GM21723 (cell line): ENCODE measurements around the gene S100Z.
"Not testable (repeated sequence)": the region's sequence is repeated elsewhere in the genome, so short reads cannot be mapped to it uniquely, and the experiment has no call there.

Experiments used
- ATAC-seq: cut with Tn5 transposase; IDR thresholded peaks from one replicate; pipeline ENCODE4 v1.9.1; 2021; ENCODE audit warnings: mild to moderate bottlenecking, moderate library complexity; ENCODE audit not compliant: unreplicated experiment

S100Z gene

DNA sequence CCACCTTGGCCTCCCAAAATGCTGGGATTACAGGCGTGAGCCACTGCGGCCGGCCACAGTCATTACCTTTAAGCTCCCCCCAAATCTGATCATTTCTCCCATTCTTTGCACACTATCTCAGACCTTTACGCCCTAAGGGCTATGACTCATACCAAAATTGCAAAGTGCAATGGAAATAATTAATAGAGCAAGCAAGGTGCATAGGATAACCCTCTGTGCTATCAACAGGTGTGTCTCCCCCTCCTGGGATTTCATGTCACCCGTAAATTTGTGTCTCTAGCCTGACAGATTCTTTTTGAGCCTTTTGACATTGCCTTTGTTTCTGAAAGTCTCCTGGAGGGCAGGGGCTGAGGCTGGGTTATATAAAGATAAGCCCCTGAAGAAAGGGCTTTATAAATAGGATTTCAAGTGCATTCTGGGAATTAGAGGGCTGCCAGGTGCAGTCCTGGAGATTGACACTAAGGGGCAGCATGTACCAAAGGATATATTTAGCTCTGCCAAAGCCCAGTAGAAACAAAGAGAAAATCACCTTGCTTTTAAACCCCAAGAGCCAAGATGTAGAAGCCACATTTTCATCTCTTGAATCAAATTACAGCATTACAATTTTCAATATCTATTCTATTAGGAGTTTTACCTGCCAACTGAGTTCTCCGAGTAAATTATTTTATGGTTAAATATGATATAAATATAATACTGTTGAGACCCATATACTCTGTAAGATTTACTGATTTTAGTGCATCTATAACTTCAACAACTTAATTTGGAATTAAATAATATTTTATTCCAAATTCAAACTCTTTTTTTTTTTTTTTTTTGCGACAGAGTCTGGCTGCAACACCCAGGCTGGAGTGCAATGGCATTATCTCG, 18.2 kb downstream of the S100Z start:
- peak; percentile 67 for ATAC-seq

DNA sequence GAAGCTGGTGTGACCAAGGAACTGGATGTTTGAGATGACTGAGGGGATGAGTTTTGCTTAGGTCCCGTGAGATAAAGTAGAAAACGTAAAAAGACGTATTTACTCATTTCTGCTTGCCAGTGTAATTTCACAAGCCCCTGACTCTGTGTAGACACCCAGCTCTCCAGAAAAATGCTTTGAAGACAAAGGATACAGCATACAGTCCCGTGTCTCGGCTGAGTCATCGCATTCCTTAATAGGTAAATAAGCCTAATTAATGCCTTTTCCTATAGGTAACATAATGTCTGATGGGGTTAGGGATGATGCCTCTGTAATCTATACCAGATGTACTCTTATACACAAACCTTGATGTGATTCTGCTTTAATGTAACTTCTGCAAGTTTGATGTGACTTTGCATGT, 20.2 kb downstream of the S100Z start:
- ATAC-seq = no peak

DNA sequence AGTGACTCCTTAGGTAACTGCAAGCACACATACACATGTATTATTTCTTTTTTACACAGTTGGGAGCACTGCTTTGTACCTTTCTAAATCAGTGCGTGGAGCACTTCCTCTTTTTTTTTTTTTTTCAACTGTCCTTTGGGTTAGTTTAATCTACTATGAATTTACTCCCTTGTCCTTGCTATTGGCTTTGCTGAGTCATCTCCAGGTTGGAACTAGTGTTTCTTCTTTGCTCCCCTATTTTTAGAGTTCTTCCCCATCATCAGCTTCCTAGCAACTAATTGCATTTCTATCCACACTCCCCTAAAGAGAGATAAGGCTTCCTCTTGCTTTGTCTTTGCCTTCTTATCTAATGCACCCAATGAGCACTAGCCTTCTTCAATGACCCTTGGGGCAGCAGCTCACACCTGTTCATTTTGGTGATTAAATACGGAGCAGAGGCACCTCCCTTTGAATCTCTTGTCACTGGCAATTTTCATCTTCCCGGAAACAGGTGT, 24.3 kb downstream of the S100Z start:
- peak; percentile 72 for ATAC-seq

DNA sequence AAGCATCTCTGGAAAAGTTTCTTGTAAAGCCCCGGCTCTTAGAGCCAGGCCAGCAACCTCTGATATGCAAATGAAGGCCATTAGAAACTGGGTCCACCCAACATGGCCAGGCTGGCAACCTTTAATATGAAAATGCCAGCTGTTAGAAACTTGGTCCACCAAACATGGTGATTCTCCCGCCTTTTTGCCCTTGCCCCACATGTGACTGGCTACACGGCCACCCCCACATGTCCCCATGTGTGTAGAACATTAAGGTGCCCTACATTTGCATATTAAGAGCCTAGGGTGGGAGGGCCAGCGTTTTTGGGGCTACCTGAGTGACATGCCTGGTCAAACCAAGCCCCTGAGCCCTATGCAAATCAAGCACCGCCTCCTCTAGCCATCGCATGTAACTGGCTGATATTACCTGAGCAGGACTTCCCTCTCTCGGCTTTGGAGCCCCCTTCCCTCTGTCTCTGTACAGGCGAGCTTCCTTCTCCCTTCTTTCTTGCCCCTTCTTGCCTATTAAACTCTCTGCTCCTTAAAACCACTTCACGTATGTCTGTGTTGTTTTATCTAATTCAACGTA, 39.0 kb downstream of the S100Z start:
- ATAC-seq = no peak

DNA sequence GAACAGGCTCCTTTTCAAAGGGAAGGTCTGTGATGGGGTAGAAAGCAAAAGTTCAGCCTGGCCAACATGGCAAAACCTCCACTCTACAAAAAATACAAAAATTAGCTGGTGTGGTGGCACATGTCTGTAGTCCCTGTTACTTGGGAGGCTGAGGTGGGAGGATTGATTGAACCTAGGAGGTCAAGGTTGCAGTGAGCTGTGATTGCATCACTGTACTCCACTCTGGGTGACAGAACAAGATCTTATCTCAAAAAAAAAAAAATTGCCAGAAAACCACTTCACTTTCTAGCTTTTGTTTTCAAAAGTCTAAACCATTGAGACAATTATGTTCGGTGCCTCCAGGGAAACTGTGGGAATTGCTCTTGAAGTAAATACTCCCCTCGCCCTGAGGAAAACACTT, 43.5 kb downstream of the S100Z start:
- ATAC-seq = no peak

DNA sequence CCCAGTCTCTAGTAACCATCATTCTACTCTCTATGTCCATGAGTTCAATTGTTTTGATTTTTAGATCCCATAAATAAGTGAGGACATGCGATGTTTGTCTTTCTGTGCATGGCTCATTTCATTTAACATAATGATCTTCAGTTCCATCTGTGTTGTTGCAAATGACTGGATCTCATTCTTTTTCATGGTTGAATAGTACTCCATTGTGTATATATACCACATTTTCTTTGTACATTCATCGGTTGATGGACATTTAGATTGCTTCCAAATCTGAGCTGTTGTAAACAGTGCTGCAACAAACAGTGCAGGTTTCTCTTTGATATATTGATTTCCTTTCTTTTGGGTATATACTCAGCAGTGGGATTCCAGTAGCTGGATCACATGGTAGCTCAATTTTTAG, 46.4 kb downstream of the S100Z start:
- no peak for ATAC-seq

DNA sequence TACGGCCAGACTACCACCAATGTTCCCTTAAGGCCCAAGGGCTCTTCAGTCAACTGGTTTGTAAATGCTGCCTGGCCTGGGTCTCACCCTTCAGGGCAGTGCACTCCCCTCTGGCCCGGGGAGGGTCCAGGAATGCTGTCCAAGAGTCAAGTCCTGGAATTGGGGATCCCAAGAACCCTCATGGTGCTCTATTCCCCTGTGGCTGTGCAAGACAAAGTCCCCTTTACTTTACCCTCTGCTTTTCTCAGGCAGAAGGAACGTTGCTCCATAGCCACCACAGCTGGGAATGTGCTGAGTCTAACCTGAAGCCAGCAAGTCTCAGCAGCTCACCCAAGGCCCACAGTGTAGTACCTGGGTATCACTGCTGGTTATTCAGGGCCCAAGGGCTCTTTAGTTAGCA, 51.7 kb downstream of the S100Z start:
- ATAC-seq = no peak

DNA sequence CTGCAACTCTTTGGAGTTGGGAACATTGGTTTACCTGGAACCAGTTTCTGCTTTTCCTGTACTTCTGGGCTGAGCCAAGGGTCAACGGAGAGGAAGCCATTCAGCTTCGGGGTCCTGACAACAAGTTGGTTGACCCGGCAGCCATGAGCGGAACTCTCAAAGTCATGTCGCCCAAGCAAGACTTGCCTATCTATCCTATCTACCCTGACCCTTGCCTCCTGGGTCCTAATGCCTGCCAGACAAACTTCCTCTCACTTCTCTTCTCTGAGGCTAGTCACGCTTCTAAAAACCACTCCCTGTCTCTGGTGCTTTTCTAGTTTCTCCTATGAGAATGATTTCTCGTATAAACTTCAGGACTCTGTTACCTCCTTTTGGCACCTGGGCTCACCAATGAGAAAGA, 58.4 kb downstream of the S100Z start:
- ATAC-seq = no peak

DNA sequence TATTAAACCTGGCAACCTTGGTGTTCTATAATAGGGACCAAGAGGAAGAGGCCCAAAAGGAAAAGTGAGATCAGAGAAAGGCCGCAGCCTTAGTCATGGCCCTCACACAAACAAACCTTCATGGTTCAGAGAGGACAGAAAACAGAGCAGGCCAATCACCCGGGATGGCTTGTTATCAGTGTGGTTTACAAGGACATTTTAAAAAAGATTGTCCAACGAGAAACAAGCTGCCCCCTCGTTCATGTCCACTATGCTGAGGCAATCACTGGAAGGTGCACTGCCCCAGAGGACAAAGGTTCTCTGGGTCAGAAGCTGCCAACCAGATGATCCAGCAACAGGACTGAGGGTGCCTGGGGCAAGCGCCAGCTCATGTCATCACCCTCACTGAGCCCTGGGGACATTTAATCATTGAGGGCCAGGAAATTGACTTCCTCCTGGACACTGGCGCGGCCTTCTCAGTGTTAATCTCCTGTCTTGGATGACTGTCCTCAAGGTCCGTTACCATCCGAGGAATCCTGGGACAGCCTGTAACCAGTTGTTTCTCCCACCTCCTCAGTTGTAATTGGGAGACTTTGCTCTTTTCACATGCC, 60.6 kb downstream of the S100Z start:
- ATAC-seq = not testable (repeated sequence)

DNA sequence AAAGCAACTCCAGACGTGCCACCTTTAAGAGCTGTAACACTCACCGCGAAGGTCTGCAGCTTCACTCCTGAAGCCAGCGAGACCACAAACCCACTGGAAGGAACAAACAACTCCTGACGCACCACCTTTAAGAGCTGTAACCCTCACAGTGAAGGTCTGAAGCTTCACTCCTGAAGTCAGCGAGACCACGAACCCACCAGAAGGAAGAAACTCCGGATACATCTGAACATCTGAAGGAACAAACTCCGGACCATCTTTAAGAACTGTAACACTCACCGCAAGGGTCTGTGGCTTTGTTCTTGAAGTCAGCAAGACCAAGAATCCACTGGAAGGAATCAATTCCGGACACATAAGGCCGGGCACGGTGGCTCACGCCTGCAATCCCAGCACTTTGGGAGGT, 64.9 kb downstream of the S100Z start:
- not testable (repeated sequence) for ATAC-seq

DNA sequence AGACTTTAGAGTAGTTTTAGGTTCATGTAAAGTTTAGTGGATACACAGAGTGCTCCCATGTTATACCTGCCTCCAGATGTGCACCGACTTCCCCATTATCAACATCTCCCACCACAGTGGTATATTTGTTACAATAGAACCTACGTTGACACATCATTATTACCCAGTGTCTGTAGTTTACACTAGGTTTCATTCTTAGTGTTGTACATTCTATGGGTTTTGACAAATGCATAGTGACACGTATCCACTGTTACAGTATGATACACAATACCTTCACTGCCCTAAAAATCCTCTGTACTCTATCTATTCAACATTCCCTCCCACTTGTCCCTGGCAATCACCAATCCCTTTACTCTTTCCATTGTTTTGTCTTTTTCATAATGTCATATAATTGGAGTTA, 68.7 kb downstream of the S100Z start:
- no peak for ATAC-seq

DNA sequence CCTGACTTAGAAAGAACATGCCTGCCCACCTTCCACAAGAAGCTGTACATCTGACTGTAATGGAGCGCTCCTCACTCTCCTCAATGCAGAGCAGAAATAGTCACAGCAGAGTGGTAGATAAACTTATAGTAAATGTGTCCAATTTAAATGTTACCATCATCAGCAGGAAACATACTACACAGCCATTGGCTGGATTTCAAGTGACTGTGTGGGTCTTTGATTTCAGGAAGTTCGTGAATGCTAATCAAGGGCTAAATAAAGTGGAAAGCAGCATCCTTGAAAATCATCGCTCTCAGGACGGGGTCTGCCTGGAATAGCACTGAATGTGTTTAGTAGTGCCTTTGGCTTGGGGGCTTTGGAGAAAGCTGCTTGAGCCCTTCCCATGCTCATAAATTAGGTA, 70.7 kb downstream of the S100Z start:
- ATAC-seq = no peak

DNA sequence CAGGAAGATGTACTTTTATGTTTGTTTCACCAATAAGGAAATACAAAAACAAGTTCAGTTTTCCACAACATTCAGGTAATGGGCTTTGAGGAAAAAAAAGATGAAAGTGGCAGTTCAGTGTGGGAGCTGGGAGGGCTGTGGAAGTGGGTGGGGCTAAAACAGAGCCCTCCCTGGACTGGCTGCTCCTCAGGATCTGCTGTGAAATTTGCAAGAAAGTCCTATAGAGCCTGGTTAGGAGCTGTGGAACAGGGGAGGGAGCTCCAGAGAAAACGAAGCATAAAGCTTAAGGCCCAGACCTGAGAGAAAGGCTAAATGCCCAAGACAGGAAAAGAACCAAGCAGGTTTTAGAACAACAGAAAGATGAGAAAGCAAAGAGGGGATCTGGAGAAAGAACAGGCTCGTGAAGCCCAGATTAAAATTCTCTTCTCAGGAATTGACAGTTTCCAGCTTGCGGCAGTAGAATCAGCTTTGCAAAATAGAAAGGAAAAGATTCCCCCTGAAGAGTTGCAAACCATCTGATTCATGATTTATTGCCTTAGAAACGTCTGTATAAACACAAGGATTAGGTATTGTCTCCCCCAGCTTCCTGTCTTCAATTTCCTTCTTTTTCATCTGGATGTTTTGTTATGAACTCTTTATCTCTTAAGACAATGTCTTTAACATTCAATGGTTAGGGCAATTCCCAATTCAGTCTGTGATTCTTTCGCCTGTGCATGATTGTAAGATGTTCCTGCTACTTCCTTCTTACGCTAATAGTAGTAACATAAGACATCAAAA, 76.7 kb downstream of the S100Z start:
- ATAC-seq = no peak

DNA sequence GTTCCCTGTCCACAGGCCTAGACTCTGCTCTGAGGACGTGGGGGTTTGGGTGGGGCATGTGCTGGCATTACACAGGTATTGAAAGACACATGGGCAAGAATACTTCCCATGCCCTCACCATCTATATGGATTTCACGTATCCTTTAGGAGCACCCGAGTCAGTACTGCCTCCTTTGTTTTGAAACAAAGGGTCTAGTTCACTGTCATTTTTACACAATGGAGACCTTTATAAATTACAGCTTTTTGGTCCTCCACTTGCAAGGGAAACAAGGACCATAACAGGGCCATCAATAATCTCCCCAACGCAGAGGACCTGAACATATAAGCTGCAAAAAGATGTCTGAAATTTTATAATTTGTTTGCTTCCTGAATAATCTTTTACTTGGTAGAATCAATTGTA, 78.1 kb downstream of the S100Z start:
- ATAC-seq = no peak

DNA sequence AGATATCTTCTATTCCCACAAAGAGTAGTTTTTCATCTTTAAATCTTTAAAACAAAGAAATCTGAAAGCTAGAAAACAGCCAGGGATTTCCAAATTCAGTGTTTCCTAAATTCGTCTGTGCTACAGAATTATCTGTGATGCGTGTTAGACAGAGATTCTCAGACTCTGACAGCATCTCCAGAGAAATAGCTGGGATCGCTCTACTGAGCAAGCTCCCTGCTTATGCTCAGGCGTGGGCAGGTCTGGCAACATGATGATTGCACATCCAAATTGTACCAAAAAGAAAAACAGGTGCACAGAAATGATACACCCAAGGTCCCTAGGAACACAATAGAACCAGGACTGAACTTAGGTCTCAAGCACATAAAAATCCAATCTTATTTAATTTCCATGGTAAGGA, 80.3 kb downstream of the S100Z start:
- ATAC-seq = no peak

DNA sequence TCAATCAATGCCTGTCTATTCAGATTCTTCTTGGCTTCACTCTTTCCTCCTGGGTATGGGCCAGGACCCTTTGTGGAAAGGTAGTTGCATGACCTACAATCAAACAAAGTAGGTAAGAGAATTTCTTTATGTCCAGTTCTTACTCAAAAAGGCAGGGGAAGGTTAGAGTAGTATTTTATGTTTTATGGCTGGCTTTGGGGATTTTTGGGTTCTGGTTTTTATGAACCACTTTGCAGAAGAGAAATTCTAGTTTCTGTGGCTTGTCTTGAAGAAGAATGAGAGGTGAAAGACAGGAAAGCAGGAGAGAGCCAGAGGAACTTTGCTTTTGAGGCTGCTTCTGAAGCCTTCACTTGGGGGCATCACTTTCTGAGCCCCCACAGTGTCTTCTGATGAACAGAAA, 88.4 kb downstream of the S100Z start:
- no peak for ATAC-seq

DNA sequence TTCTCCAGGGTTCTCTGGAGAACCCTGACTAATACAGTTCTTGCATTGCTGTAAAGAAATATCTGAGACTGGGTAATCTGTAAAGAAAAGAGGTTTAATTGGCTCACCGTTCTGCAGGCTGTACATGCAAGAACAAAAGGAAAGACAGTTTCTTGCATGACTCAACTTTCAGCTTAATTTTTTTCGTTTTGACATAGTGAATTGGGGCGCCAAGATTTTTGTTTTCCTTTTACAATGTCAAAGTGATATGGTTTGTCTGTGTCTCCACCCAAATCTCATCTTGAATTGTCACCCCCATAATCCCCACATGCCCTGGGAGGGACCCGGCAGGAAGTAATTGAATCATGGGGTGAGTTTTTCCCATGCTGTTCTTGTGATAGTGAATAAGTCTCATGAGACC, 91.2 kb downstream of the S100Z start:
- ATAC-seq = no peak

DNA sequence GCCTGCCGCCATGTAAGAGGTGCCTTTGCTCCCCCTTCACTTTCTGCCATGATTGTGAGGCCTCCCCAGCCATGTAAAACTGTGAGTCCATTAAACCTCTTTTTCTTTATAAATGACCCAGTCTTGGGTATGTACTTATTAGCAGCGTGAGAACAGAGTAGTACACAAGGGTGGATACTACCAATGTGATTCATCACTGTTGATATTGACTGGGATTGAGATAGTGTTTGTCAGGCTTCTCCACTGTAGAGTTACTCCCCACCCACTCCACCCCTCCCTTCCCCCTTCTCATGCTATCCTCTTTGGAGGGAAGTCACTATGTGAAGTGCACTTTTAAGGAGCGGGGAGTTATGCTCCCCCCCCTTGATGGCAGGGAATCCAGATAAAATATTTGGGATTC, 91.6 kb downstream of the S100Z start:
- no peak for ATAC-seq

DNA sequence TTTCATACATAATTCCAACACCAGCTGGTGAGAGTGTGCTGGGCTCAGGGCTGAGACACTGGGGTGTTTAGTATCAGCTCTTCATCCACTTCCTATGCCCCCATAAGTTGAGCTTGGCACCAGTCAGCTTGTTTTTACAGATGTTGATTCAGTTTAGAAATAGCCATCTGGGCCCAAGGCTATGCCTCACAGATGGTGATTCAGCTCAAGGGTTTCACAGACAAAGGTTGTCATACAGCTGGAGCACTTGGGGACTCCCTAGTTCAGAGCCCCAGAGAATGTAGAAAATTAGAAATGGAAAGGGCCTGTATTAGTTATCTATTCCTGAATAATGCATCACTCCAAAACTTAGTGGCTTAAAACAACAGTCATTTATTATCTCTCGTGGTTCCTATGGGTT, 92.8 kb downstream of the S100Z start:
- ATAC-seq = no peak

DNA sequence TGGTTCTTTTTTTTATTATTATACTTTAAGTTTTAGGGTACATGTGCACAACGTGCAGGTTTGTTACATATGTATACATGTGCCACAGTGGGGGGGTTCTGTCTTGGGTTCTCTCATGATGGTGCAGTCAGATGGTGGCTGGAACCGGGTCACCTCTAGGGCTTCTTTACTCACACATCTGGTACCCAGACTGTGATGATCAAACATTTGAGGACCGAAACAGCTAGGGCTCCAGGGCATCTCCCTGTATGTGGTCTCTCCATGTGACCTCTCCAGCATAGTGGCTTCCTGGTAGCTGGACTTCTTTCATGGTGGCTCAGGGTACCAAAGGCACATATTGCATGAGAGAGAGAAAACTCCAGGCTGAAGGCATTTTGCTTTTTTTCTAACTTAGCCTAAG, 93.2 kb downstream of the S100Z start:
- no peak for ATAC-seq

DNA sequence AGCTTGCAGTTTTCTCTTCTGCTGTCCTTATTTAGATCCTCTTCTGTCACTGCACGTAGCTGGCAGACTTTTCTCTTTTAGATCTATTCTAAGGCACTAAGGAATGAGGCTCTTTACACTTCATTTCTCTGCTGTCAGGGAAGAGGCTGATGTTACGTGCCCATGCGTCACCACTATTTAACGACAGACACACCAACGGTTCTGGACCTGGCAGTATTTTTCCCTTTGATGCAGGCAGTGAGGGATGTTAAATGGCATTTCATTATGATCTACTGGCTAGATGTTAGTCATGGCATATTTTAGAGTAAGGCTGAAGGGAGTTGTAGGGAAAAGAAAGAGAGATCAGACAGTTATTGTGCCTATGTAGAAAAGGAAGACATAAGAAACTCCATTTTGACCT, 94.8 kb downstream of the S100Z start:
- ATAC-seq = no peak
